GM12875 (cell line): ENCODE results near the gene PGLYRP4.

Experiments used
- H3K4me3 ChIP-seq: one replicate; pipeline ENCODE4 v1.5.1; 2011; ENCODE audit warnings: low read depth, low read length, control low read depth
- CTCF ChIP-seq: IDR thresholded peaks from 2 replicates; pipeline ENCODE4 v1.5.1; 2011; ENCODE audit warnings: low read depth, mild to moderate bottlenecking, control low read depth, inconsistent platforms, low read length, moderate library complexity, borderline replicate concordance; ENCODE audit not compliant: insufficient read depth

Gene PGLYRP4

GRCh38 chr1:153387785-153388184 is 39.1 kb upstream of the PGLYRP4 start:
- no peak for TF ChIP-seq CTCF
- H3K4me3 ChIP-seq, result no peak overlapping the region

GRCh38 chr1:153387001-153387400 is 38.4 kb upstream of the PGLYRP4 start:
- no peak overlapping the region for H3K4me3 ChIP-seq
- TF ChIP-seq CTCF, result no peak

- no peak for TF ChIP-seq CTCF
- no peak overlapping the region for H3K4me3 ChIP-seq
These were observed 37.9 kb upstream of the PGLYRP4 start for GRCh38 chr1:153386500-153386901.

GRCh38 chr1:153384958-153385580 is 36.4 kb upstream of the PGLYRP4 start:
- TF ChIP-seq CTCF, result no peak
- H3K4me3 ChIP-seq, result no peak overlapping the region

- no peak overlapping the region for H3K4me3 ChIP-seq
- no peak for TF ChIP-seq CTCF
These were observed 32.1 kb upstream of the PGLYRP4 start for GRCh38 chr1:153380711-153381110.

- no peak for TF ChIP-seq CTCF
These were observed 30.9 kb upstream of the PGLYRP4 start for GRCh38 chr1:153379591-153379990.

GRCh38 chr1:153375511-153375910 is 26.9 kb upstream of the PGLYRP4 start, which contains the start of gene S100A12:
S100A12 (minus strand) TSS chr1:153375621; CDS start chr1:153374592, 1,029 bp downstream.
- no peak within 1 kb of the TSS for H3K4me3 ChIP-seq
- no peak for TF ChIP-seq CTCF

More at GRCh38 chr1:153379591-153379990, 30.9 kb upstream of the PGLYRP4 start:
- no peak overlapping the region for H3K4me3 ChIP-seq
